GM12892 (cell line): ENCODE results near the gene NEDD4L.
A peak's percentile ranks its signal among the peaks of the same experiment; 100 is the strongest.
"Not testable (repeated sequence)": the region's sequence is repeated elsewhere in the genome, so short reads cannot be mapped to it uniquely, and the experiment has no call there.

Experiments
- DNase-seq: peaks from one replicate; pipeline ENCODE4 v3.0.0; 2011; ENCODE audit not compliant: insufficient read length
- FAIRE-seq: peaks from 2 replicates; lab custom pipeline; 2011; peaks lifted over from hg19 to GRCh38; lab: Jason Lieb, UNC
- POLR2A ChIP-seq: IDR thresholded peaks from 2 replicates; pipeline ENCODE4 v1.6.1; 2011; ENCODE audit warnings: low read depth, low read length, control low read depth
- POLR2AphosphoS5 ChIP-seq: IDR thresholded peaks from 2 replicates; pipeline ENCODE4 v1.6.1; 2011; ENCODE audit warnings: low read depth, low read length, control low read depth
- TAF1 ChIP-seq: IDR thresholded peaks from 2 replicates; pipeline ENCODE4 v1.6.1; 2011; ENCODE audit warnings: low read depth, mild to moderate bottlenecking, control low read depth, low read length, borderline replicate concordance

NEDD4L gene

GRCh38 chr18:58253318-58253717 is 209.3 kb downstream of the NEDD4L start:
- FAIRE-seq = no peak
- no peak for TF ChIP-seq POLR2AphosphoS5

GRCh38 chr18:58253871-58254270 is 209.8 kb downstream of the NEDD4L start:
- FAIRE-seq (no peak), DNase-seq (no peak)
- no peak for TF ChIP-seq POLR2AphosphoS5
- no peak for TF ChIP-seq TAF1
- no peak for TF ChIP-seq POLR2A

More at GRCh38 chr18:58253318-58253717, 209.3 kb downstream of the NEDD4L start:
- DNase-seq = no peak

GRCh38 chr18:58254873-58255511 is 211.0 kb downstream of the NEDD4L start:
- DNase-seq (no peak), FAIRE-seq (no peak)
- TF ChIP-seq POLR2AphosphoS5 = no peak
- TF ChIP-seq POLR2A = no peak
- TF ChIP-seq TAF1 = no peak

- DNase-seq = no peak
- no peak for FAIRE-seq
- TF ChIP-seq POLR2AphosphoS5 = no peak
These were observed 211.8 kb downstream of the NEDD4L start for GRCh38 chr18:58255701-58256311.

- TF ChIP-seq TAF1 (no peak), POLR2A (no peak), POLR2AphosphoS5 (no peak)
- DNase-seq (no peak), FAIRE-seq (no peak)
These were observed 212.5 kb downstream of the NEDD4L start for GRCh38 chr18:58256316-58257080.

- TF ChIP-seq POLR2A (no peak), TAF1 (no peak), POLR2AphosphoS5 (no peak)
- FAIRE-seq (peak; percentile 64), DNase-seq (no peak)
These were observed 213.4 kb downstream of the NEDD4L start for GRCh38 chr18:58257461-58257860.

GRCh38 chr18:58258692-58259342 is 214.8 kb downstream of the NEDD4L start:
- DNase-seq = no peak
- no peak for FAIRE-seq
- TF ChIP-seq POLR2A (no peak), POLR2AphosphoS5 (no peak), TAF1 (no peak)

GRCh38 chr18:58263055-58263957 is 219.3 kb downstream of the NEDD4L start:
- FAIRE-seq = no peak
- TF ChIP-seq POLR2AphosphoS5 (no peak), POLR2A (no peak), TAF1 (no peak)
- no peak for DNase-seq

- no peak for TF ChIP-seq TAF1
- no peak for TF ChIP-seq POLR2AphosphoS5
- no peak for TF ChIP-seq POLR2A
- FAIRE-seq = no peak
- no peak for DNase-seq
These were observed 220.0 kb downstream of the NEDD4L start for GRCh38 chr18:58264075-58264474.

GRCh38 chr18:58264840-58265239 is 220.8 kb downstream of the NEDD4L start:
- no peak for DNase-seq
- FAIRE-seq = no peak

GRCh38 chr18:58265489-58265888 is 221.5 kb downstream of the NEDD4L start:
- not testable (repeated sequence) for DNase-seq, FAIRE-seq

More at GRCh38 chr18:58264840-58265239, 220.8 kb downstream of the NEDD4L start:
- TF ChIP-seq TAF1 (no peak), POLR2A (no peak), POLR2AphosphoS5 (no peak)
